GM23338 (cell line): Measurements from ENCODE around the gene LDLRAD3. TPM values are rescaled to one million over a fixed set of nuclear protein-coding genes. Genes with fewer than 3 reads are reported as not detected.
A peak's percentile ranks its signal among the peaks of the same experiment; 100 is the strongest.

Source experiments
- ATAC-seq: fragments of 200-7000 bp; cut with Tn5 transposase; 3 replicates; pipeline ENCODE4 v1.9.1; 2020
- DNase-seq: peaks from one replicate; pipeline ENCODE4 v3.0.0-alpha.2; 2015; ENCODE audit warnings: low spot score
- H2AFZ ChIP-seq: fragments of 200-600 bp; sonication (generic); 2 replicates; pipeline ENCODE4 v1.8.0; 2016; ENCODE audit warnings: antibody characterized with exemption, mild to moderate bottlenecking, moderate library complexity
- H3F3A ChIP-seq: fragments of 200-600 bp; sonication (generic); replicated peaks from 2 replicates; pipeline ENCODE4 v1.8.0; 2017; ENCODE audit warnings: antibody characterized with exemption, mixed run types, low read depth
- H3K27ac ChIP-seq: fragments of 200-600 bp; sonication (generic); 2 replicates; pipeline ENCODE4 v1.6.1; 2016; ENCODE audit warnings: low read depth
- H3K27me3 ChIP-seq: fragments of 200-600 bp; sonication (generic); 2 replicates; pipeline ENCODE4 v1.8.0; 2016; ENCODE audit warnings: mild to moderate bottlenecking, mixed run types, moderate library complexity; ENCODE audit not compliant: insufficient read depth
- H3K36me3 ChIP-seq: fragments of 200-600 bp; sonication (generic); 2 replicates; pipeline ENCODE4 v1.8.0; 2016; ENCODE audit warnings: mild to moderate bottlenecking; ENCODE audit not compliant: insufficient read depth
- H3K4me1 ChIP-seq: fragments of 200-600 bp; sonication (generic); 2 replicates; pipeline ENCODE4 v1.8.0; 2016; ENCODE audit warnings: mild to moderate bottlenecking, moderate library complexity; ENCODE audit not compliant: insufficient read depth
- H3K4me2 ChIP-seq: fragments of 200-600 bp; sonication (generic); 2 replicates; pipeline ENCODE4 v1.7.1; 2017; ENCODE audit warnings: mixed run types
- H3K4me3 ChIP-seq: fragments of 200-600 bp; sonication (generic); 2 replicates; pipeline ENCODE4 v1.6.1; 2016; ENCODE audit warnings: mixed run types
- H3K79me2 ChIP-seq: fragments of 200-600 bp; sonication (generic); replicated peaks from 2 replicates; pipeline ENCODE4 v1.8.0; 2017; ENCODE audit warnings: mild to moderate bottlenecking; ENCODE audit not compliant: insufficient read depth
- H3K9me2 ChIP-seq: fragments of 200-600 bp; sonication (generic); 2 replicates; pipeline ENCODE4 v1.8.0; 2017; ENCODE audit not compliant: insufficient read depth
- H4K20me1 ChIP-seq: fragments of 200-600 bp; sonication (generic); replicated peaks from 2 replicates; pipeline ENCODE4 v1.8.0; 2017; ENCODE audit warnings: mild to moderate bottlenecking; ENCODE audit not compliant: insufficient read depth
- H3K27ac Mint-ChIP-seq: 2 replicates; pipeline ENCODE4 v1.8.0; 2020; ENCODE audit warnings: inconsistent platforms, mild to moderate bottlenecking, moderate library complexity, mixed read lengths
- H3K27me3 Mint-ChIP-seq: 3 replicates; pipeline ENCODE4 v1.8.0; 2022; ENCODE audit warnings: low read depth, mild to moderate bottlenecking, moderate library complexity, mixed read lengths, inconsistent platforms; ENCODE audit not compliant: insufficient read depth, poor library complexity
- H3K36me3 Mint-ChIP-seq: 3 replicates; pipeline ENCODE4 v1.8.0; 2021; ENCODE audit warnings: low read depth, mild to moderate bottlenecking, inconsistent platforms, moderate library complexity, mixed read lengths
- H3K4me1 Mint-ChIP-seq: 3 replicates; pipeline ENCODE4 v1.8.0; 2020; ENCODE audit warnings: mild to moderate bottlenecking, inconsistent platforms, mixed read lengths
- H3K4me3 Mint-ChIP-seq: 3 replicates; pipeline ENCODE4 v1.8.0; 2021; ENCODE audit warnings: moderate library complexity, mild to moderate bottlenecking, inconsistent platforms, mixed read lengths
- H3K9me3 Mint-ChIP-seq: 3 replicates; pipeline ENCODE4 v1.8.0; 2020; ENCODE audit warnings: moderate library complexity, mild to moderate bottlenecking, inconsistent platforms, mixed read lengths
- CTCF ChIP-seq, 2 experiments: fragments of 200-600 bp in 1 of 2; sonication (generic) in 1 of 2; conservative IDR thresholded peaks; 2 replicates each; pipeline versions ENCODE4 v1.5.1 to v1.6.1; 2016 to 2017; ENCODE audit warnings: antibody characterized with exemption in 2 of 2, low read depth in 2 of 2, mild to moderate bottlenecking in 2 of 2, moderate library complexity in 1 of 2
- EZH2phosphoT487 ChIP-seq: fragments of 200-600 bp; sonication (generic); IDR thresholded peaks from one replicate; pipeline ENCODE4 v1.8.1; 2018; ENCODE audit warnings: antibody characterized with exemption; ENCODE audit not compliant: unreplicated experiment
- JUNB ChIP-seq: IDR thresholded peaks from one replicate; pipeline ENCODE4 v1.6.1; 2016; ENCODE audit warnings: antibody characterized with exemption; ENCODE audit not compliant: unreplicated experiment
- NANOG ChIP-seq: IDR thresholded peaks from 2 replicates; pipeline ENCODE4 v1.6.1; 2016; ENCODE audit warnings: antibody characterized with exemption, borderline replicate concordance
- POLR2AphosphoS5 ChIP-seq: IDR thresholded peaks from 2 replicates; pipeline ENCODE4 v1.6.1; 2016; ENCODE audit warnings: antibody characterized with exemption, low read depth
- ZNF114 ChIP-seq: fragments of 250-450 bp; sonication (Bioruptor Pico); IDR thresholded peaks from 2 replicates; pipeline ENCODE4 v1.5.0; 2020; ENCODE audit warnings: mild to moderate bottlenecking, moderate library complexity
- ZNF462 ChIP-seq: fragments of 250-450 bp; sonication (Bioruptor Pico); IDR thresholded peaks from 2 replicates; pipeline ENCODE4 v1.5.0; 2020; ENCODE audit warnings: mild to moderate bottlenecking, moderate library complexity
- polyA plus RNA-seq: library from polyadenylated mRNA; unstranded; fragments of >200 nt; fragmentation: Nextera tagmentation; extraction: Ambion mirVana; gene quantifications from 2 replicates; pipeline ENCODE4 v1.2.1, GENCODE V29; 2016
- total RNA-seq: library from RNA; depleted of rRNA; stranded (reverse); fragments of >200 nt; shearing (Covaris generic); gene quantifications from 2 replicates; pipeline ENCODE4 v1.2.3, GENCODE V29; 2014
- TF ChIP-seq, protein P1 (sequence below): IDR thresholded peaks from 2 replicates; pipeline ENCODE4 v1.6.1; 2016; ENCODE audit warnings: antibody characterized with exemption
- TF ChIP-seq, protein P2 (sequence below): IDR thresholded peaks from one replicate; pipeline ENCODE4 v1.6.1; 2018; ENCODE audit warnings: antibody characterized with exemption; ENCODE audit not compliant: unreplicated experiment

Gene LDLRAD3
- total and polyA plus RNA-seq, 2 experiments from 2014 or later: 8.5 to 19.4 TPM

DNA sequence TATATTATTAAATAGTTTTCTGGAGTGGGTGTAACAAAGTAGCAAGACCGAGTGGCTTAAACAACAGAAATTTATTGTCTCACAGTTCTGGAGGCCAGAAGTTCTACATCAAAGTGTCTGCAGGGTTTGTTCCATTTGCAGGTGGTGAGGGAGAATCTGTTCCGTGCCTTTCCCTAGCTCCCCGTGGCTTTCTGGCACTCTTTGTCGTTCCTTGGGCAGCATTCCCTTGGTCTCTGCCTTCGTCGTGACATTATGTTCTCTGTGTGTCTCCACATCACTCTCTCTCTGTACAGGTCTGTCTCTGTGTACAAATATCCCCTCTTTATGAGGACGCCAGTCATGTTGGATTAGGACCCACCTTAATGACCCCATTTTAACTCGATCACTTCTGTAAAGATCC, 38.2 kb downstream of the LDLRAD3 start:
- peaks cover 95% of the 10 kb centered on the region for H3K79me2 ChIP-seq
- H3K27ac ChIP-seq: peak overlapping the region; percentile 26; the same call in 1 of the 2 replicates
- peaks cover 53% of the 10 kb centered on the region for H3K4me1 ChIP-seq
- Mint-ChIP-seq H3K4me1 (peaks cover 68% of the 10 kb centered on the region), H3K4me3 (no peak overlapping the region), H3K9me3 (peaks cover 22% of the 10 kb centered on the region), H3K27me3 (peaks cover 8% of the 10 kb centered on the region), H3K27ac (no peak overlapping the region; the same call in 1 of the 2 replicates), H3K36me3 (peaks cover 24% of the 10 kb centered on the region; the same call in 2 of the 3 replicates)
- 0 out of 2 replicates have a peak overlapping the region, but pooled peaks have one; percentile 6 for H3K4me2 ChIP-seq
- H3K9me2 ChIP-seq: no peaks in the 10 kb centered on the region
- H2AFZ ChIP-seq: no peak overlapping the region
- DNase-seq (no peak), ATAC-seq (no peak)
- no peak overlapping the region for H3K4me3 ChIP-seq
- peaks cover 10% of the 10 kb centered on the region for H4K20me1 ChIP-seq
- H3F3A ChIP-seq: no peaks in the 10 kb centered on the region
- no peaks in the 10 kb centered on the region for H3K36me3 ChIP-seq
- no peak for TF ChIP-seq EZH2phosphoT487
- no peaks in the 10 kb centered on the region for H3K27me3 ChIP-seq

GRCh38 chr11:35983981-35984380, 40.1 kb downstream of the LDLRAD3 start:
- Histone ChIP-seq H3K4me3 (no peak overlapping the region), H3K4me1 (peaks cover 38% of the 10 kb centered on the region), H3K27me3 (no peaks in the 10 kb centered on the region), H2AFZ (no peak overlapping the region), H3K79me2 (peaks cover 99% of the 10 kb centered on the region), H3K4me2 (no peak overlapping the region), H4K20me1 (peaks cover 12% of the 10 kb centered on the region), H3K9me2 (no peaks in the 10 kb centered on the region), H3K36me3 (no peaks in the 10 kb centered on the region), H3F3A (no peaks in the 10 kb centered on the region), H3K27ac (no peak overlapping the region)
- Mint-ChIP-seq H3K4me1 (peaks cover 53% of the 10 kb centered on the region), H3K9me3 (peaks cover 19% of the 10 kb centered on the region), H3K27ac (no peak overlapping the region), H3K36me3 (peaks cover 14% of the 10 kb centered on the region; the same call in 2 of the 3 replicates), H3K4me3 (no peak overlapping the region), H3K27me3 (peaks cover 2% of the 10 kb centered on the region)
- ATAC-seq: no peak
- DNase-seq: no peak
- TF ChIP-seq CTCF (conservative IDR thresholded peaks at IDR 0.05; ENCODE audit: low read depth in 2 of 2) (no peak), ZNF462 (no peak), EZH2phosphoT487 (no peak), JUNB (no peak), POLR2AphosphoS5 (no peak), ZNF114 (CRISPR knock-in tag) (no peak), NANOG (no peak)
- TF ChIP-seq, protein P1, sequence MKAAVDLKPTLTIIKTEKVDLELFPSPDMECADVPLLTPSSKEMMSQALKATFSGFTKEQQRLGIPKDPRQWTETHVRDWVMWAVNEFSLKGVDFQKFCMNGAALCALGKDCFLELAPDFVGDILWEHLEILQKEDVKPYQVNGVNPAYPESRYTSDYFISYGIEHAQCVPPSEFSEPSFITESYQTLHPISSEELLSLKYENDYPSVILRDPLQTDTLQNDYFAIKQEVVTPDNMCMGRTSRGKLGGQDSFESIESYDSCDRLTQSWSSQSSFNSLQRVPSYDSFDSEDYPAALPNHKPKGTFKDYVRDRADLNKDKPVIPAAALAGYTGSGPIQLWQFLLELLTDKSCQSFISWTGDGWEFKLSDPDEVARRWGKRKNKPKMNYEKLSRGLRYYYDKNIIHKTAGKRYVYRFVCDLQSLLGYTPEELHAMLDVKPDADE: no peak
- TF ChIP-seq, protein P2, sequence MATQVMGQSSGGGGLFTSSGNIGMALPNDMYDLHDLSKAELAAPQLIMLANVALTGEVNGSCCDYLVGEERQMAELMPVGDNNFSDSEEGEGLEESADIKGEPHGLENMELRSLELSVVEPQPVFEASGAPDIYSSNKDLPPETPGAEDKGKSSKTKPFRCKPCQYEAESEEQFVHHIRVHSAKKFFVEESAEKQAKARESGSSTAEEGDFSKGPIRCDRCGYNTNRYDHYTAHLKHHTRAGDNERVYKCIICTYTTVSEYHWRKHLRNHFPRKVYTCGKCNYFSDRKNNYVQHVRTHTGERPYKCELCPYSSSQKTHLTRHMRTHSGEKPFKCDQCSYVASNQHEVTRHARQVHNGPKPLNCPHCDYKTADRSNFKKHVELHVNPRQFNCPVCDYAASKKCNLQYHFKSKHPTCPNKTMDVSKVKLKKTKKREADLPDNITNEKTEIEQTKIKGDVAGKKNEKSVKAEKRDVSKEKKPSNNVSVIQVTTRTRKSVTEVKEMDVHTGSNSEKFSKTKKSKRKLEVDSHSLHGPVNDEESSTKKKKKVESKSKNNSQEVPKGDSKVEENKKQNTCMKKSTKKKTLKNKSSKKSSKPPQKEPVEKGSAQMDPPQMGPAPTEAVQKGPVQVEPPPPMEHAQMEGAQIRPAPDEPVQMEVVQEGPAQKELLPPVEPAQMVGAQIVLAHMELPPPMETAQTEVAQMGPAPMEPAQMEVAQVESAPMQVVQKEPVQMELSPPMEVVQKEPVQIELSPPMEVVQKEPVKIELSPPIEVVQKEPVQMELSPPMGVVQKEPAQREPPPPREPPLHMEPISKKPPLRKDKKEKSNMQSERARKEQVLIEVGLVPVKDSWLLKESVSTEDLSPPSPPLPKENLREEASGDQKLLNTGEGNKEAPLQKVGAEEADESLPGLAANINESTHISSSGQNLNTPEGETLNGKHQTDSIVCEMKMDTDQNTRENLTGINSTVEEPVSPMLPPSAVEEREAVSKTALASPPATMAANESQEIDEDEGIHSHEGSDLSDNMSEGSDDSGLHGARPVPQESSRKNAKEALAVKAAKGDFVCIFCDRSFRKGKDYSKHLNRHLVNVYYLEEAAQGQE: no peak
